ENCODE results near the gene TBPL1. TPM values are rescaled to one million over a fixed set of nuclear protein-coding genes. Genes with fewer than 3 reads are reported as not detected.

TBPL1 gene
- total RNA-seq, 4 donors from 2014 or later = 4.8 to 10.0 (median 4.9) TPM; not detected in 1

- TF ChIP-seq POLR2AphosphoS5 (IDR thresholded peaks at IDR 0.05) (no peak), CTCF (IDR thresholded peaks at IDR 0.05) (no peak), EP300 (IDR thresholded peaks at IDR 0.05; ENCODE audit: low read depth) (no peak)
- no peak for DNase-seq
- no peak overlapping the region for H3K27ac ChIP-seq
Measured at GRCh38 chr6:133995758-133996157, 42.7 kb downstream of the TBPL1 start.

GRCh38 chr6:133997267-133997666, 44.2 kb downstream of the TBPL1 start:
- TF ChIP-seq POLR2AphosphoS5 (IDR thresholded peaks at IDR 0.05) (no peak), EP300 (IDR thresholded peaks at IDR 0.05; ENCODE audit: low read depth) (no peak), POLR2A (IDR thresholded peaks at IDR 0.05) (no peak), CTCF (IDR thresholded peaks at IDR 0.05) (no peak)
- intact Hi-C loops (cut with DNase I; ENCODE audit: low total_unique reads) = no loop called here
- Histone ChIP-seq H3K27me3 (no peaks in the 10 kb centered on the region), H3K27ac (no peak overlapping the region), H3K36me3 (no peaks in the 10 kb centered on the region), H3K9me3 (no peaks in the 10 kb centered on the region), H3K4me1 (peaks cover 0 to 6% (median 0%) of the 10 kb centered on the region in 4 donors), H3K4me3 (no peak overlapping the region)
- DNase-seq = no peak
- in situ Hi-C loops (cut with MboI; ENCODE audit: low pct_ligation_motif_present in 1 of 4, low pct_unique_long_range_greater_than_20kb in 1 of 4, low sequenced_read_pairs in 3 of 4) = no loop called here
- 95 to 99% methylated on average over 6 of the region's 6 CpGs for WGBS, 2 donors (ENCODE audit: low coverage in 1 of 2)

More at GRCh38 chr6:133995758-133996157, 42.7 kb downstream of the TBPL1 start:
- peaks cover 0 to 6% (median 0%) of the 10 kb centered on the region in 4 donors for H3K4me1 ChIP-seq
- H3K27me3 ChIP-seq = no peaks in the 10 kb centered on the region
- 52 to 61% methylated on average over 3 of the region's 3 CpGs for WGBS, 2 donors (ENCODE audit: low coverage in 1 of 2)
- no peaks in the 10 kb centered on the region for H3K9me3 ChIP-seq
- in situ Hi-C loops (cut with MboI; ENCODE audit: low pct_ligation_motif_present in 1 of 4, low pct_unique_long_range_greater_than_20kb in 1 of 4, low sequenced_read_pairs in 3 of 4) = no loop called here
- intact Hi-C loops (cut with DNase I; ENCODE audit: low total_unique reads) = no loop called here
- H3K4me3 ChIP-seq = no peak overlapping the region
- no peaks in the 10 kb centered on the region for H3K36me3 ChIP-seq

GRCh38 chr6:133999305-133999704, 46.3 kb downstream of the TBPL1 start:
- no peak for TF ChIP-seq CTCF (IDR thresholded peaks at IDR 0.05)
- no peak for TF ChIP-seq EP300 (IDR thresholded peaks at IDR 0.05; ENCODE audit: low read depth)
- no peak for TF ChIP-seq POLR2A (IDR thresholded peaks at IDR 0.05)
- no peak for TF ChIP-seq POLR2AphosphoS5 (IDR thresholded peaks at IDR 0.05)
- intact Hi-C loops (cut with DNase I; ENCODE audit: low total_unique reads) = no loop called here

GRCh38 chr6:134000443-134000842, 47.4 kb downstream of the TBPL1 start:
- WGBS, 2 donors (ENCODE audit: low coverage in 1 of 2) = 63% methylated on average over 3 of the region's 3 CpGs
- Histone ChIP-seq H3K27me3 (no peaks in the 10 kb centered on the region), H3K4me3 (no peak overlapping the region), H3K27ac (no peak overlapping the region), H3K36me3 (no peaks in the 10 kb centered on the region), H3K4me1 (no peaks in the 10 kb centered on the region), H3K9me3 (no peaks in the 10 kb centered on the region)
- intact Hi-C loops (cut with DNase I; ENCODE audit: low total_unique reads) = no loop called here
- DNase-seq = no peak
- in situ Hi-C loops (cut with MboI; ENCODE audit: low pct_ligation_motif_present in 1 of 4, low pct_unique_long_range_greater_than_20kb in 1 of 4, low sequenced_read_pairs in 3 of 4) = no loop called here
- no peak for TF ChIP-seq EP300 (IDR thresholded peaks at IDR 0.05; ENCODE audit: low read depth)
- no peak for TF ChIP-seq POLR2AphosphoS5 (IDR thresholded peaks at IDR 0.05)
- no peak for TF ChIP-seq POLR2A (IDR thresholded peaks at IDR 0.05)

More at GRCh38 chr6:133999305-133999704, 46.3 kb downstream of the TBPL1 start:
- no peaks in the 10 kb centered on the region for H3K27me3 ChIP-seq
- H3K36me3 ChIP-seq = no peaks in the 10 kb centered on the region
- H3K9me3 ChIP-seq = no peaks in the 10 kb centered on the region
- H3K4me3 ChIP-seq = no peak overlapping the region
- H3K4me1 ChIP-seq = peaks cover 0 to 6% (median 0%) of the 10 kb centered on the region in 4 donors
- H3K27ac ChIP-seq = no peak overlapping the region
- DNase-seq = no peak
- in situ Hi-C loops (cut with MboI; ENCODE audit: low pct_ligation_motif_present in 1 of 4, low pct_unique_long_range_greater_than_20kb in 1 of 4, low sequenced_read_pairs in 3 of 4) = no loop called here

- no peak for DNase-seq
- no peaks in the 10 kb centered on the region for H3K27me3 ChIP-seq
- H3K4me1 ChIP-seq = peaks cover 0 to 9% (median 8%) of the 10 kb centered on the region in 4 donors
- no peak overlapping the region for H3K4me3 ChIP-seq
- intact Hi-C loops (cut with DNase I; ENCODE audit: low total_unique reads) (no loop called here), in situ Hi-C loops (cut with MboI; ENCODE audit: low pct_ligation_motif_present in 1 of 4, low pct_unique_long_range_greater_than_20kb in 1 of 4, low sequenced_read_pairs in 3 of 4) (no loop called here)
- no peaks in the 10 kb centered on the region for H3K9me3 ChIP-seq
- H3K36me3 ChIP-seq = no peaks in the 10 kb centered on the region
- 81 to 87% methylated on average over 3 to 5 of the region's 5 CpGs for WGBS, 2 donors (ENCODE audit: low coverage in 1 of 2)
- no peak for TF ChIP-seq CTCF (IDR thresholded peaks at IDR 0.05)
- no peak for TF ChIP-seq POLR2A (IDR thresholded peaks at IDR 0.05)
- no peak for TF ChIP-seq POLR2AphosphoS5 (IDR thresholded peaks at IDR 0.05)
- TF ChIP-seq EP300 (IDR thresholded peaks at IDR 0.05; ENCODE audit: low read depth) = no peak
- no peak overlapping the region for H3K27ac ChIP-seq
Measured at GRCh38 chr6:134002821-134003220, 49.8 kb downstream of the TBPL1 start.

All from transverse colon (tissue), 4 donors.